GM12878 (cell line): ENCODE results near the gene PRM3. TPM values are rescaled to one million over a fixed set of nuclear protein-coding genes. Genes with fewer than 3 reads are reported as not detected.
A peak's percentile ranks its signal among the peaks of the same experiment; 100 is the strongest.

Experiments
- BCL11A ChIP-seq: IDR thresholded peaks from 2 replicates; pipeline ENCODE4 v1.6.1; 2011; ENCODE audit warnings: low read depth, low read length
- CTCF ChIP-seq, 3 experiments: IDR thresholded peaks in 2 of 3; conservative IDR thresholded peaks in 1 of 3; 2 replicates each; pipeline ENCODE4 v1.5.1; 2011; ENCODE audit warnings: low read depth in 3 of 3, low read length in 3 of 3, mild to moderate bottlenecking in 3 of 3, control low read depth in 2 of 3, moderate library complexity in 2 of 3, inconsistent platforms in 1 of 3, mixed read lengths in 1 of 3; ENCODE audit not compliant: control insufficient read depth in 2 of 3, insufficient read depth in 1 of 3; ENCODE audit errors: extremely low read depth in 1 of 3
- DPF2 ChIP-seq: fragments of 450-650 bp; IDR thresholded peaks from 2 replicates; pipeline ENCODE4 v1.6.1; 2017; ENCODE audit warnings: mild to moderate bottlenecking
- E4F1 ChIP-seq: fragments of 450-650 bp; IDR thresholded peaks from 2 replicates; pipeline ENCODE4 v1.6.1; 2018; ENCODE audit warnings: borderline replicate concordance, mild to moderate bottlenecking; ENCODE audit not compliant: partially characterized antibody
- EED ChIP-seq: sonication (generic); IDR thresholded peaks from 2 replicates; pipeline ENCODE4 v1.6.1; 2016; ENCODE audit warnings: antibody characterized with exemption, low read depth
- ESRRA ChIP-seq: IDR thresholded peaks from 2 replicates; pipeline ENCODE4 v1.6.1; 2012; ENCODE audit warnings: mild to moderate bottlenecking, low read length, improper control_type of control experiment
- HDGF ChIP-seq: fragments of 450-650 bp; IDR thresholded peaks from 2 replicates; pipeline ENCODE4 v1.6.1; 2016; ENCODE audit warnings: antibody characterized with exemption
- IKZF1 ChIP-seq: fragments of 450-650 bp; conservative IDR thresholded peaks from 2 replicates; pipeline ENCODE4 v1.6.1; 2017; ENCODE audit warnings: antibody characterized with exemption, mild to moderate bottlenecking
- KAT2A ChIP-seq: conservative IDR thresholded peaks from 2 replicates; pipeline ENCODE4 v1.6.1; 2011; ENCODE audit warnings: low read depth, low read length; ENCODE audit not compliant: control insufficient read depth
- MAX ChIP-seq: IDR thresholded peaks from 2 replicates; pipeline ENCODE4 v1.6.1; 2012; ENCODE audit warnings: low read depth, low read length, improper control_type of control experiment
- MLLT1 ChIP-seq: fragments of 450-650 bp; IDR thresholded peaks from 2 replicates; pipeline ENCODE4 v1.6.1; 2016; ENCODE audit warnings: mild to moderate bottlenecking
- NBN ChIP-seq: fragments of 450-650 bp; IDR thresholded peaks from 2 replicates; pipeline ENCODE4 v1.6.1; 2016
- POLR2AphosphoS5 ChIP-seq: IDR thresholded peaks from 2 replicates; pipeline ENCODE4 v1.6.1; 2011; ENCODE audit warnings: mild to moderate bottlenecking, low read length, inconsistent platforms
- RB1 ChIP-seq: fragments of 450-650 bp; formaldehyde crosslinking; IDR thresholded peaks from 2 replicates; pipeline ENCODE4 v1.6.1; 2017; ENCODE audit warnings: mild to moderate bottlenecking, borderline replicate concordance
- RCOR1 ChIP-seq: conservative IDR thresholded peaks from 2 replicates; pipeline ENCODE4 v1.6.1; 2012; ENCODE audit warnings: low read depth, low read length, improper control_type of control experiment
- SREBF1 ChIP-seq: IDR thresholded peaks from 2 replicates; pipeline ENCODE4 v1.6.1; 2012; ENCODE audit warnings: mild to moderate bottlenecking, low read length
- TCF3 ChIP-seq: IDR thresholded peaks from 2 replicates; pipeline ENCODE4 v1.6.1; 2012; ENCODE audit warnings: low read depth, mild to moderate bottlenecking, low read length, borderline replicate concordance; ENCODE audit not compliant: insufficient read depth
- ZNF207 ChIP-seq: fragments of 450-650 bp; IDR thresholded peaks from 2 replicates; pipeline ENCODE4 v1.6.1; 2014; ENCODE audit warnings: antibody characterized with exemption, mild to moderate bottlenecking, borderline replicate concordance
- polyA plus RNA-seq, 11 experiments: library from polyadenylated mRNA; depleted of rRNA in 4 of 11; unstranded in 6 of 11; stranded (reverse) in 5 of 11; fragments of >200 nt; fragmentation: Nextera tagmentation in 4 of 11; fragmentation: Illumina TruSeq in 1 of 11; extraction: Ambion mirVana in 4 of 11; extraction: Trizol in 1 of 11; gene quantifications; 1 replicate in 1 of 11; 2 replicates in 10 of 11; pipeline versions ENCODE4 v1.2.1 to v1.2.3, GENCODE V29; 2011 to 2016; ENCODE audit warnings: inconsistent platforms in 2 of 11, missing spikeins in 2 of 11, low read depth in 1 of 11
- total RNA-seq, 4 experiments: library from RNA; depleted of rRNA in 3 of 4; stranded (reverse); fragments of >200 nt in 3 of 4; fragmentation: Illumina TruSeq in 1 of 4; extraction: Trizol in 1 of 4; gene quantifications; 2 replicates each; pipeline versions ENCODE4 v1.2.1 to v1.2.3, GENCODE V29; 2013 to 2021
- TF ChIP-seq, protein P1 (sequence below): fragments of 450-650 bp; IDR thresholded peaks from 2 replicates; pipeline ENCODE4 v1.6.1; 2016; ENCODE audit warnings: mild to moderate bottlenecking, moderate library complexity, borderline replicate concordance

Gene PRM3
- total and polyA plus RNA-seq, 10 of the 15 experiments (the other 5 are each of a cell fraction or from before 2014, with no cell fraction given), result not detected

DNA sequence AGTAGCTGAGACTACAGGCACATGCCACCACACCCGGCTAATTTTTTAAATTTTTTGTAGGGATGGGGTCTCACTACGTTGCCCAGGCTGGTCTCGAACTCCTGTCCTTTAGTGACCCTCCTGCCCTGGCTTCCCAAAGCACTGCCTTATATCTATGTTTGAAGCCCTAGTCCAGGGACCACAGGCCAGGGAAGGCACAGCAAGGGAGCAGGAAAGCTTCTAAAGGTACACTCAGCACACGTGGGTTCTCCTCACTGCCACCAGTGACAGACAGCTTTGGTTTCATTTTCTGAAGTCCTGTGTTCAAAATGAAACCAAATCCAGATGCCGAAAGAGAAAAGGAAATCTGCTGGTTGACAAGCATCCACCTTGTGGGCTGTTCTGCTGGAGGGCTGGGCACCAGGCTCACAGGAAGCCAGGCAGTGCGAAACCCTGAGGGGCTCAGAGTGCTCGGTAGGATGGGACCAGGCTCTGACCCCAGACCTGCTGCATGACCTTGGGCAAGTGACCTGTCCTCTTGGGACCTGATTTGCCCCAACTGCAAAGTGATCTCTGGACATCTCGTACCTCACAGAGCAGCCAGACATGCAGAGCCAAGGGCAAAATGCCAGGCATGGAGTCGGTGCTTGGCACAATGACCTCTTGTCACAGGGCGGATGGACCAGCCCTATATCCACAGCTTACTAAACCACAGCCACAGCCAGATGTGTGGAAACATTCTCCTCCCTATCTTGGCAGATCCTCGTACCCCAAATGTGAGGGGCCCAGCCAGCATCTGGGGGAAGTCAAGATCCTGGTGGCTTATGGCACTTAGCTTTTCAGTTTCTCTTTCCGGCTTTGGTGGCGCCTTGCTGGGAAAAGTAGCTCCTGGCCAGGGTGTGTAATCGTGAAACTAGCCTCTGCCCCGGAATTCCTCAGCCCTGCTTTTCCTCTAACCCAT is 14.6 kb downstream of the PRM3 start (continued):
- TF ChIP-seq, protein P1, sequence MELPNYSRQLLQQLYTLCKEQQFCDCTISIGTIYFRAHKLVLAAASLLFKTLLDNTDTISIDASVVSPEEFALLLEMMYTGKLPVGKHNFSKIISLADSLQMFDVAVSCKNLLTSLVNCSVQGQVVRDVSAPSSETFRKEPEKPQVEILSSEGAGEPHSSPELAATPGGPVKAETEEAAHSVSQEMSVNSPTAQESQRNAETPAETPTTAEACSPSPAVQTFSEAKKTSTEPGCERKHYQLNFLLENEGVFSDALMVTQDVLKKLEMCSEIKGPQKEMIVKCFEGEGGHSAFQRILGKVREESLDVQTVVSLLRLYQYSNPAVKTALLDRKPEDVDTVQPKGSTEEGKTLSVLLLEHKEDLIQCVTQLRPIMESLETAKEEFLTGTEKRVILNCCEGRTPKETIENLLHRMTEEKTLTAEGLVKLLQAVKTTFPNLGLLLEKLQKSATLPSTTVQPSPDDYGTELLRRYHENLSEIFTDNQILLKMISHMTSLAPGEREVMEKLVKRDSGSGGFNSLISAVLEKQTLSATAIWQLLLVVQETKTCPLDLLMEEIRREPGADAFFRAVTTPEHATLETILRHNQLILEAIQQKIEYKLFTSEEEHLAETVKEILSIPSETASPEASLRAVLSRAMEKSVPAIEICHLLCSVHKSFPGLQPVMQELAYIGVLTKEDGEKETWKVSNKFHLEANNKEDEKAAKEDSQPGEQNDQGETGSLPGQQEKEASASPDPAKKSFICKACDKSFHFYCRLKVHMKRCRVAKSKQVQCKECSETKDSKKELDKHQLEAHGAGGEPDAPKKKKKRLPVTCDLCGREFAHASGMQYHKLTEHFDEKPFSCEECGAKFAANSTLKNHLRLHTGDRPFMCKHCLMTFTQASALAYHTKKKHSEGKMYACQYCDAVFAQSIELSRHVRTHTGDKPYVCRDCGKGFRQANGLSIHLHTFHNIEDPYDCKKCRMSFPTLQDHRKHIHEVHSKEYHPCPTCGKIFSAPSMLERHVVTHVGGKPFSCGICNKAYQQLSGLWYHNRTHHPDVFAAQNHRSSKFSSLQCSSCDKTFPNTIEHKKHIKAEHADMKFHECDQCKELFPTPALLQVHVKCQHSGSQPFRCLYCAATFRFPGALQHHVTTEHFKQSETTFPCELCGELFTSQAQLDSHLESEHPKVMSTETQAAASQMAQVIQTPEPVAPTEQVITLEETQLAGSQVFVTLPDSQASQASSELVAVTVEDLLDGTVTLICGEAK, result no peak
- TF ChIP-seq RCOR1 (no peak), ESRRA (peak; percentile 29; the same call in 1 of the 2 replicates), BCL11A (no peak), KAT2A (no peak), MAX (peak; percentile 60), MLLT1 (peak; percentile 19; the same call in 1 of the 2 replicates), ZNF207 (no peak), HDGF (0 out of 2 replicates have a peak, but pooled peaks have one; percentile 19), DPF2 (peak; percentile 59; the same call in 1 of the 2 replicates), E4F1 (no peak), EED (peak; percentile 86; the same call in 1 of the 2 replicates), IKZF1 (peak; percentile 73), CTCF (IDR thresholded peaks at IDR 0.05 in 2 of 3, conservative IDR thresholded peaks at IDR 0.05 in 1 of 3; ENCODE audit: control insufficient read depth in 2 of 3, extremely low read depth in 1 of 3, insufficient read depth in 1 of 3, low read depth in 3 of 3, low read length in 3 of 3) (no peak), TCF3 (no peak), RB1 (no peak), SREBF1 (no peak), POLR2AphosphoS5 (no peak), NBN (0 out of 2 replicates have a peak, but pooled peaks have one; percentile 58)
